Retinal pigment epithelial cell (primary cell): ENCODE measurements around the gene MED28.

Source experiments
- DNase-seq: peaks from one replicate; pipeline ENCODE4 v3.0.0-alpha.2; 2010; ENCODE audit warnings: low read depth
- H3K4me3 ChIP-seq: 2 replicates; pipeline ENCODE4 v1.5.1; 2011; ENCODE audit warnings: mild to moderate bottlenecking, low read length, control low read depth, moderate library complexity
- CTCF ChIP-seq: conservative IDR thresholded peaks from 2 replicates; pipeline ENCODE4 v1.5.1; 2011; ENCODE audit warnings: low read depth, low read length, control low read depth, inconsistent platforms

Gene MED28

GRCh38 chr4:17587094-17587822 is 27.2 kb upstream of the MED28 start:
- no peak overlapping the region for H3K4me3 ChIP-seq
- no peak for DNase-seq
- TF ChIP-seq CTCF: no peak

- no peak for DNase-seq
- TF ChIP-seq CTCF: no peak
Observed at GRCh38 chr4:17589355-17589754, 25.1 kb upstream of the MED28 start.

GRCh38 chr4:17595471-17596005 is 18.9 kb upstream of the MED28 start:
- TF ChIP-seq CTCF: no peak
- DNase-seq: no peak
- no peak overlapping the region for H3K4me3 ChIP-seq

More at GRCh38 chr4:17589355-17589754, 25.1 kb upstream of the MED28 start:
- H3K4me3 ChIP-seq: no peak overlapping the region

GRCh38 chr4:17597517-17597916 is 16.9 kb upstream of the MED28 start:
- TF ChIP-seq CTCF: peak; percentile 52
- no peak overlapping the region for H3K4me3 ChIP-seq
- DNase-seq: no peak

- DNase-seq: no peak
- H3K4me3 ChIP-seq: no peak overlapping the region
- no peak for TF ChIP-seq CTCF
Observed at GRCh38 chr4:17599826-17600225, 14.6 kb upstream of the MED28 start.

GRCh38 chr4:17605236-17605635 is 9.2 kb upstream of the MED28 start:
- no peak overlapping the region for H3K4me3 ChIP-seq
- no peak for DNase-seq
- TF ChIP-seq CTCF: no peak
